Karpas-422 (cell line): Measurements from ENCODE around the gene ERH. TPM values are rescaled to one million over a fixed set of nuclear protein-coding genes. Genes with fewer than 3 reads are reported as not detected.

ENCODE experiments used
- DNase-seq: peaks from one replicate; pipeline ENCODE4 v3.0.0-alpha.2; 2015
- H2AFZ ChIP-seq: fragments of 200-600 bp; sonication (generic); 2 replicates; pipeline ENCODE4 v1.6.1; 2014; ENCODE audit warnings: antibody characterized with exemption, low read length, mixed read lengths
- H3K27ac ChIP-seq: fragments of 200-600 bp; sonication (generic); 2 replicates; pipeline ENCODE4 v1.5.1; 2014; ENCODE audit warnings: mild to moderate bottlenecking, low read length, moderate library complexity
- H3K27me3 ChIP-seq: fragments of 200-600 bp; sonication (generic); 2 replicates; pipeline ENCODE4 v1.6.1; 2014; ENCODE audit warnings: low read length, mixed read lengths
- H3K36me3 ChIP-seq: fragments of 200-600 bp; sonication (generic); 2 replicates; pipeline ENCODE4 v1.6.1; 2014; ENCODE audit warnings: low read length, mixed read lengths; ENCODE audit not compliant: insufficient read depth
- H3K4me1 ChIP-seq: fragments of 200-600 bp; sonication (generic); 2 replicates; pipeline ENCODE4 v1.6.1; 2014; ENCODE audit warnings: mild to moderate bottlenecking, low read length, mixed read lengths
- H3K4me2 ChIP-seq: fragments of 200-600 bp; sonication (generic); 2 replicates; pipeline ENCODE4 v1.6.1; 2014; ENCODE audit warnings: low read length, low read depth, mild to moderate bottlenecking; ENCODE audit not compliant: poor library complexity, severe bottlenecking
- H3K4me3 ChIP-seq: fragments of 200-600 bp; sonication (generic); 2 replicates; pipeline ENCODE4 v1.5.1; 2014; ENCODE audit warnings: mild to moderate bottlenecking, antibody characterized with exemption, low read length, mixed read lengths
- H3K79me2 ChIP-seq: fragments of 200-600 bp; sonication (generic); 2 replicates; pipeline ENCODE4 v1.6.1; 2014; ENCODE audit warnings: mild to moderate bottlenecking, low read length, mixed read lengths
- H3K9ac ChIP-seq: fragments of 200-600 bp; sonication (generic); 2 replicates; pipeline ENCODE4 v1.6.0; 2014; ENCODE audit warnings: low read length
- H3K9me2 ChIP-seq: fragments of 200-600 bp; sonication (generic), shearing (Covaris generic); replicated peaks from 2 replicates; pipeline ENCODE4 v1.6.0; 2014; ENCODE audit warnings: mild to moderate bottlenecking, low read length, moderate library complexity; ENCODE audit not compliant: insufficient read depth
- H3K9me3 ChIP-seq: fragments of 300-700, 200-600 bp; sonication (generic); 2 replicates; pipeline ENCODE4 v1.6.1; 2014; ENCODE audit warnings: low read length, mixed read lengths
- H4K20me1 ChIP-seq: fragments of 200-600 bp; sonication (generic); 2 replicates; pipeline ENCODE4 v1.6.1; 2014; ENCODE audit warnings: mild to moderate bottlenecking, antibody characterized with exemption, low read length, low read depth; ENCODE audit not compliant: insufficient read depth
- total RNA-seq: library from RNA; depleted of rRNA; stranded (reverse); fragments of >200 nt; shearing (Covaris generic); gene quantifications from 2 replicates; pipeline ENCODE4 v1.2.3, GENCODE V29; 2014; ENCODE audit warnings: low replicate concordance

ERH gene
- total RNA-seq, 1 experiment from 2014 or later, result 296 TPM

- no peak overlapping the region for H3K9ac ChIP-seq
- DNase-seq, result no peak
- H3K79me2 ChIP-seq, result no peaks in the 10 kb centered on the region
- H2AFZ ChIP-seq, result no peak overlapping the region
- no peaks in the 10 kb centered on the region for H3K36me3 ChIP-seq
- H4K20me1 ChIP-seq, result 0 out of 2 replicates have a peak, but pooled peaks cover 8% of the 10 kb centered on the region
- H3K9me3 ChIP-seq, result no peaks in the 10 kb centered on the region
- no peak overlapping the region for H3K4me2 ChIP-seq
- no peaks in the 10 kb centered on the region for H3K27me3 ChIP-seq
- no peak overlapping the region for H3K4me3 ChIP-seq
- peaks cover 19% of the 10 kb centered on the region for H3K4me1 ChIP-seq
- H3K27ac ChIP-seq, result no peak overlapping the region
- no peaks in the 10 kb centered on the region for H3K9me2 ChIP-seq
These were observed 55.1 kb downstream of the ERH start for GRCh38 chr14:69342928-69343525.

GRCh38 chr14:69339426-69339825 is 58.7 kb downstream of the ERH start:
- Histone ChIP-seq H2AFZ (no peak overlapping the region), H3K9me2 (no peaks in the 10 kb centered on the region), H4K20me1 (peaks cover 11% of the 10 kb centered on the region; the same call in 1 of the 2 replicates)

GRCh38 chr14:69337984-69338383 is 60.1 kb downstream of the ERH start:
- H3K9ac ChIP-seq, result no peak overlapping the region
- no peaks in the 10 kb centered on the region for H3K9me3 ChIP-seq
- peaks cover 11% of the 10 kb centered on the region; the same call in 1 of the 2 replicates for H4K20me1 ChIP-seq
- H3K4me2 ChIP-seq, result no peak overlapping the region
- H3K27me3 ChIP-seq, result 0 out of 2 replicates have a peak, but pooled peaks cover 3% of the 10 kb centered on the region
- no peak for DNase-seq
- no peaks in the 10 kb centered on the region for H3K9me2 ChIP-seq
- no peak overlapping the region for H3K4me3 ChIP-seq
- no peak overlapping the region for H3K27ac ChIP-seq
- H3K36me3 ChIP-seq, result no peaks in the 10 kb centered on the region
- H3K79me2 ChIP-seq, result no peaks in the 10 kb centered on the region
- H3K4me1 ChIP-seq, result peaks cover 29% of the 10 kb centered on the region
- no peak overlapping the region for H2AFZ ChIP-seq

More at GRCh38 chr14:69339426-69339825, 58.7 kb downstream of the ERH start:
- Histone ChIP-seq H3K79me2 (no peaks in the 10 kb centered on the region), H3K4me3 (no peak overlapping the region), H3K27ac (no peak overlapping the region), H3K27me3 (0 out of 2 replicates have a peak, but pooled peaks cover 3% of the 10 kb centered on the region), H3K9ac (no peak overlapping the region), H3K36me3 (no peaks in the 10 kb centered on the region), H3K4me1 (peaks cover 29% of the 10 kb centered on the region), H3K9me3 (no peaks in the 10 kb centered on the region), H3K4me2 (peak overlapping the region; percentile 43)
- no peak for DNase-seq

GRCh38 chr14:69335371-69335771 is 62.7 kb downstream of the ERH start:
- peaks cover 11% of the 10 kb centered on the region; the same call in 1 of the 2 replicates for H4K20me1 ChIP-seq
- no peak for DNase-seq
- no peak overlapping the region for H3K27ac ChIP-seq
- H3K4me3 ChIP-seq, result no peak overlapping the region
- 0 out of 2 replicates have a peak, but pooled peaks cover 3% of the 10 kb centered on the region for H3K27me3 ChIP-seq
- H3K79me2 ChIP-seq, result no peaks in the 10 kb centered on the region
- no peak overlapping the region for H3K9ac ChIP-seq
- H3K36me3 ChIP-seq, result no peaks in the 10 kb centered on the region
- no peaks in the 10 kb centered on the region for H3K9me2 ChIP-seq
- no peaks in the 10 kb centered on the region for H3K9me3 ChIP-seq
- no peak overlapping the region for H2AFZ ChIP-seq
- H3K4me1 ChIP-seq, result peaks cover 22% of the 10 kb centered on the region
- H3K4me2 ChIP-seq, result no peak overlapping the region

- Histone ChIP-seq H3K9me3 (no peaks in the 10 kb centered on the region), H3K27me3 (0 out of 2 replicates have a peak, but pooled peaks cover 3% of the 10 kb centered on the region), H3K9ac (no peak overlapping the region), H4K20me1 (peaks cover 11% of the 10 kb centered on the region; the same call in 1 of the 2 replicates), H2AFZ (no peak overlapping the region), H3K4me1 (peaks cover 14% of the 10 kb centered on the region), H3K9me2 (no peaks in the 10 kb centered on the region), H3K36me3 (no peaks in the 10 kb centered on the region), H3K79me2 (no peaks in the 10 kb centered on the region), H3K4me3 (no peak overlapping the region), H3K4me2 (no peak overlapping the region), H3K27ac (no peak overlapping the region)
- DNase-seq, result no peak
These were observed 63.5 kb downstream of the ERH start for GRCh38 chr14:69334576-69334975.

GRCh38 chr14:69333791-69334337 is 64.2 kb downstream of the ERH start:
- Histone ChIP-seq H3K9me2 (no peaks in the 10 kb centered on the region), H3K4me1 (peaks cover 10% of the 10 kb centered on the region), H3K4me2 (no peak overlapping the region), H3K27ac (no peak overlapping the region), H4K20me1 (peaks cover 4% of the 10 kb centered on the region; the same call in 1 of the 2 replicates), H3K36me3 (no peaks in the 10 kb centered on the region), H3K27me3 (0 out of 2 replicates have a peak, but pooled peaks cover 3% of the 10 kb centered on the region), H3K9me3 (no peaks in the 10 kb centered on the region), H3K9ac (no peak overlapping the region), H3K79me2 (no peaks in the 10 kb centered on the region), H3K4me3 (no peak overlapping the region), H2AFZ (no peak overlapping the region)
- no peak for DNase-seq

GRCh38 chr14:69332782-69333395 is 65.2 kb downstream of the ERH start:
- Histone ChIP-seq H3K9ac (no peak overlapping the region), H2AFZ (no peak overlapping the region), H3K4me2 (no peak overlapping the region), H3K36me3 (no peaks in the 10 kb centered on the region), H3K4me1 (peaks cover 10% of the 10 kb centered on the region), H3K27me3 (0 out of 2 replicates have a peak, but pooled peaks cover 3% of the 10 kb centered on the region), H3K27ac (no peak overlapping the region), H3K79me2 (no peaks in the 10 kb centered on the region), H3K4me3 (no peak overlapping the region), H4K20me1 (peaks cover 4% of the 10 kb centered on the region; the same call in 1 of the 2 replicates), H3K9me2 (no peaks in the 10 kb centered on the region), H3K9me3 (no peaks in the 10 kb centered on the region)
- no peak for DNase-seq

GRCh38 chr14:69331206-69331605 is 66.9 kb downstream of the ERH start:
- no peak overlapping the region for H3K27ac ChIP-seq

More at GRCh38 chr14:69331206-69331605, 66.9 kb downstream of the ERH start:
- no peaks in the 10 kb centered on the region for H3K9me3 ChIP-seq
- no peaks in the 10 kb centered on the region for H3K9me2 ChIP-seq
- no peaks in the 10 kb centered on the region for H3K36me3 ChIP-seq
- peaks cover 2% of the 10 kb centered on the region; the same call in 1 of the 2 replicates for H3K4me1 ChIP-seq
- no peak overlapping the region for H3K4me3 ChIP-seq
- H2AFZ ChIP-seq, result no peak overlapping the region
- no peaks in the 10 kb centered on the region for H4K20me1 ChIP-seq
- no peak for DNase-seq
- H3K9ac ChIP-seq, result no peak overlapping the region
- no peaks in the 10 kb centered on the region for H3K79me2 ChIP-seq
- H3K27me3 ChIP-seq, result 0 out of 2 replicates have a peak, but pooled peaks cover 3% of the 10 kb centered on the region
- H3K4me2 ChIP-seq, result no peak overlapping the region
